K562 (cell line): ENCODE results near the gene MLX. TPM values are rescaled to one million over a fixed set of nuclear protein-coding genes. Genes with fewer than 3 reads are reported as not detected.

ENCODE experiments used
- ARNT ChIP-seq, 2 experiments: fragments of 450-650 bp; IDR thresholded peaks; 2 replicates each; pipeline ENCODE4 v1.6.1; 2016; ENCODE audit warnings: mild to moderate bottlenecking in 1 of 2
- BDP1 ChIP-seq: IDR thresholded peaks from 3 replicates; pipeline ENCODE4 v1.6.1; 2011; ENCODE audit not compliant: insufficient read length, insufficient read depth
- DDX20 ChIP-seq: fragments of 450-650 bp; IDR thresholded peaks from 2 replicates; pipeline ENCODE4 v1.6.1; 2016; ENCODE audit warnings: missing genetic modification characterization, low read depth, mild to moderate bottlenecking, missing compliant biosample characterization, moderate library complexity
- DPF2 ChIP-seq: fragments of 450-650 bp; IDR thresholded peaks from 2 replicates; pipeline ENCODE4 v1.6.1; 2016
- EWSR1 ChIP-seq: fragments of 450-650 bp; IDR thresholded peaks from 2 replicates; pipeline ENCODE4 v1.6.1; 2018; ENCODE audit warnings: borderline replicate concordance, mild to moderate bottlenecking, low read depth, moderate library complexity; ENCODE audit not compliant: partially characterized antibody
- MAZ ChIP-seq, 2 experiments: fragments of 450-650 bp in 1 of 2; sonication (generic) in 1 of 2; formaldehyde crosslinking; IDR thresholded peaks in 1 of 2; conservative IDR thresholded peaks in 1 of 2; 2 replicates each; pipeline versions ENCODE4 v1.4.0 to v1.5.0; 2020; ENCODE audit warnings: mild to moderate bottlenecking in 1 of 2, missing genetic modification reagents in 1 of 2
- NR2C1 ChIP-seq, 2 experiments: fragments of 450-650 bp; IDR thresholded peaks; 2 replicates each; pipeline ENCODE4 v1.6.1; 2017; ENCODE audit warnings: mild to moderate bottlenecking in 2 of 2, antibody characterized with exemption in 1 of 2, inconsistent platforms in 1 of 2, missing compliant biosample characterization in 1 of 2, missing genetic modification characterization in 1 of 2
- NR4A1 ChIP-seq, 2 experiments: fragments of 250-450 bp in 1 of 2; fragments of 450-650 bp in 1 of 2; sonication (Bioruptor Pico) in 1 of 2; IDR thresholded peaks; 2 replicates each; pipeline versions ENCODE4 v1.4.0 to v1.6.1; 2016 to 2020; ENCODE audit warnings: mild to moderate bottlenecking in 2 of 2, missing compliant biosample characterization in 1 of 2, missing genetic modification characterization in 1 of 2, moderate library complexity in 1 of 2
- OTX1 ChIP-seq: fragments of 450-650 bp; formaldehyde crosslinking; IDR thresholded peaks from 2 replicates; pipeline ENCODE4 v1.4.0; 2022; ENCODE audit warnings: mild to moderate bottlenecking
- RBFOX2 ChIP-seq: fragments of 200-400 bp; formaldehyde crosslinking; IDR thresholded peaks from 2 replicates; pipeline ENCODE4 v1.6.1; 2017; ENCODE audit warnings: low read depth, mild to moderate bottlenecking, low read length, moderate library complexity
- SAFB2 ChIP-seq: fragments of 200-400 bp; formaldehyde crosslinking; IDR thresholded peaks from 2 replicates; pipeline ENCODE4 v1.6.1; 2018; ENCODE audit warnings: borderline replicate concordance, low read length, low read depth, moderate library complexity; ENCODE audit not compliant: severe bottlenecking
- SIN3B ChIP-seq: fragments of 450-650 bp; IDR thresholded peaks from 2 replicates; pipeline ENCODE4 v1.6.1; 2017; ENCODE audit warnings: low read depth, mild to moderate bottlenecking, moderate library complexity
- SMARCC2 ChIP-seq: fragments of 450-650 bp; IDR thresholded peaks from 2 replicates; pipeline ENCODE4 v1.6.1; 2017; ENCODE audit warnings: antibody characterized with exemption, moderate library complexity, mild to moderate bottlenecking, low read depth
- SNAPC5 ChIP-seq: fragments of 250-450 bp; sonication (Bioruptor Pico); IDR thresholded peaks from 2 replicates; pipeline ENCODE4 v1.8.0; 2021; ENCODE audit warnings: moderate library complexity, mild to moderate bottlenecking, inconsistent platforms
- SNRNP70 ChIP-seq: fragments of 200-400 bp; formaldehyde crosslinking; optimal IDR thresholded peaks from 2 replicates; pipeline ENCODE3; 2017; ENCODE audit warnings: low read depth, low read length
- SRF ChIP-seq, 2 experiments: fragments of 250-450, 450-650 bp in 1 of 2; sonication (Bioruptor Pico) in 1 of 2; sonication (generic) in 1 of 2; formaldehyde crosslinking; IDR thresholded peaks; 2 replicates each; pipeline versions ENCODE4 v1.5.0 to v1.5.1; 2020 to 2022; ENCODE audit warnings: mild to moderate bottlenecking in 1 of 2, missing genetic modification reagents in 1 of 2
- THRAP3 ChIP-seq: fragments of 450-650 bp; IDR thresholded peaks from 2 replicates; pipeline ENCODE4 v1.6.1; 2016; ENCODE audit warnings: mild to moderate bottlenecking, inconsistent platforms, borderline replicate concordance
- XRCC5 ChIP-seq: fragments of 200-400 bp; formaldehyde crosslinking; IDR thresholded peaks from 2 replicates; pipeline ENCODE4 v1.6.1; 2017; ENCODE audit warnings: low read depth, mild to moderate bottlenecking, low read length
- ZBTB33 ChIP-seq: sonication (generic); formaldehyde crosslinking; IDR thresholded peaks from 2 replicates; pipeline ENCODE4 v1.8.1; 2023; ENCODE audit warnings: mild to moderate bottlenecking, missing genetic modification reagents
- ZFP1 ChIP-seq: fragments of 450-650 bp; formaldehyde crosslinking; IDR thresholded peaks from 2 replicates; pipeline ENCODE4 v1.4.0; 2020; ENCODE audit warnings: mild to moderate bottlenecking, mixed read lengths
- ZHX1 ChIP-seq: fragments of 150-350 bp; conservative IDR thresholded peaks from 2 replicates; pipeline ENCODE4 v1.6.1; 2014; ENCODE audit warnings: low read length
- polyA plus RNA-seq, 8 experiments: library from polyadenylated mRNA; depleted of rRNA in 4 of 8; stranded (reverse) in 5 of 8; unstranded in 3 of 8; fragments of >200 nt; fragmentation: Nextera tagmentation in 2 of 8; fragmentation: Illumina TruSeq in 1 of 8; extraction: Ambion mirVana in 2 of 8; extraction: Trizol in 1 of 8; gene quantifications; 2 replicates each; pipeline versions ENCODE4 v1.2.1 to v1.2.3, GENCODE V29; 2011 to 2014; ENCODE audit warnings: inconsistent platforms in 1 of 8, missing spikeins in 1 of 8
- total RNA-seq, 7 experiments: library from RNA; depleted of rRNA in 6 of 7; stranded (reverse); fragments of >200 nt in 6 of 7; fragmentation: Illumina TruSeq in 2 of 7; extraction: Trizol in 2 of 7; gene quantifications; 2 replicates each; pipeline versions ENCODE4 v1.2.1 to v1.2.3, GENCODE V29; 2011 to 2021; ENCODE audit warnings: low replicate concordance in 1 of 7

Gene MLX
- total and polyA plus RNA-seq, 9 of the 15 experiments (the other 6 are each of a cell fraction or from before 2014, with no cell fraction given), result 42.9 to 100 (median 58.9) TPM

GRCh38 chr17:42553161-42553818 lies 13.6 kb upstream of the MLX start (continued):
- TF ChIP-seq ZFP1 (CRISPR knock-in tag), result no peak
- TF ChIP-seq XRCC5, result peak; percentile 80; the same call in 1 of the 2 replicates
- TF ChIP-seq SIN3B, result no peak
- TF ChIP-seq SNAPC5 (CRISPR knock-in tag), result no peak
- TF ChIP-seq NR4A1 (CRISPR knock-in tag; IDR thresholded peaks at IDR 0.05), result no peak
- no peak for TF ChIP-seq NR4A1 (tag; IDR thresholded peaks at IDR 0.05)
- 0 out of 4 replicates have a peak, but pooled peaks have one; percentile 23 to 35 for TF ChIP-seq MAZ (CRISPR knock-in tag; conservative IDR thresholded peaks at IDR 0.05 in 1 of 2, IDR thresholded peaks at IDR 0.05 in 1 of 2)
- TF ChIP-seq DPF2, result peak; percentile 49; the same call in 1 of the 2 replicates
- TF ChIP-seq ZBTB33 (CRISPR knock-in tag), result no peak
- no peak for TF ChIP-seq NR2C1 (IDR thresholded peaks at IDR 0.05)
- TF ChIP-seq NR2C1 (tag; IDR thresholded peaks at IDR 0.05), result no peak
- TF ChIP-seq THRAP3, result no peak
- TF ChIP-seq ZHX1, result no peak
- TF ChIP-seq SNRNP70, result no peak
- no peak for TF ChIP-seq DDX20
- no peak for TF ChIP-seq ARNT (IDR thresholded peaks at IDR 0.05)
- TF ChIP-seq SMARCC2, result no peak
- TF ChIP-seq SRF (CRISPR knock-in tag; IDR thresholded peaks at IDR 0.05), result no peak
- no peak for TF ChIP-seq BDP1
- no peak for TF ChIP-seq EWSR1
- peak; percentile 59 for TF ChIP-seq RBFOX2
- no peak; the same call in 1 of the 2 replicates for TF ChIP-seq OTX1 (CRISPR knock-in tag)
- TF ChIP-seq SAFB2, result no peak
